Ishikawa (cell line): ENCODE results near the gene PXMP2.

Source experiments
- CEBPB ChIP-seq: IDR thresholded peaks from 2 replicates; pipeline ENCODE4 v1.6.1; 2012
- CREB1 ChIP-seq: IDR thresholded peaks from 2 replicates; pipeline ENCODE4 v1.6.1; 2012; ENCODE audit warnings: low read depth
- EGR1 ChIP-seq: IDR thresholded peaks from 2 replicates; pipeline ENCODE4 v1.6.1; 2012
- EP300 ChIP-seq: IDR thresholded peaks from 2 replicates; pipeline ENCODE4 v1.6.1; 2012; ENCODE audit warnings: borderline replicate concordance
- FOXM1 ChIP-seq: IDR thresholded peaks from 2 replicates; pipeline ENCODE4 v1.6.1; 2012; ENCODE audit warnings: low read depth, borderline replicate concordance
- MAX ChIP-seq: IDR thresholded peaks from 2 replicates; pipeline ENCODE4 v1.6.1; 2012
- NFIC ChIP-seq: IDR thresholded peaks from 2 replicates; pipeline ENCODE4 v1.6.1; 2012
- RAD21 ChIP-seq: IDR thresholded peaks from 2 replicates; pipeline ENCODE4 v1.6.1; 2012; ENCODE audit warnings: low read depth
- REST ChIP-seq: IDR thresholded peaks from 2 replicates; pipeline ENCODE4 v1.6.1; 2012; ENCODE audit warnings: low read depth, mild to moderate bottlenecking
- TAF1 ChIP-seq: IDR thresholded peaks from 2 replicates; pipeline ENCODE4 v1.6.1; 2012; ENCODE audit warnings: low read depth, mild to moderate bottlenecking
- TCF12 ChIP-seq: IDR thresholded peaks from 2 replicates; pipeline ENCODE4 v1.6.1; 2012; ENCODE audit warnings: low read depth
- TEAD4 ChIP-seq: IDR thresholded peaks from 2 replicates; pipeline ENCODE4 v1.6.1; 2012
- YY1 ChIP-seq: IDR thresholded peaks from 2 replicates; pipeline ENCODE4 v1.6.1; 2012; ENCODE audit warnings: low read depth
- ZBTB7A ChIP-seq: IDR thresholded peaks from 2 replicates; pipeline ENCODE4 v1.6.1; 2012; ENCODE audit warnings: low read depth
- TF ChIP-seq, protein P1 (sequence below): IDR thresholded peaks from 2 replicates; pipeline ENCODE4 v1.6.1; 2012

PXMP2 gene

GRCh38 chr12:132686825-132687210, 569 bp upstream of the PXMP2 start:
- TF ChIP-seq TAF1 (no peak), REST (no peak), CREB1 (no peak), ZBTB7A (no peak), YY1 (no peak), EGR1 (no peak), NFIC (no peak), RAD21 (no peak), TCF12 (no peak), MAX (no peak), CEBPB (no peak), TEAD4 (no peak), FOXM1 (no peak)
- TF ChIP-seq, protein P1, sequence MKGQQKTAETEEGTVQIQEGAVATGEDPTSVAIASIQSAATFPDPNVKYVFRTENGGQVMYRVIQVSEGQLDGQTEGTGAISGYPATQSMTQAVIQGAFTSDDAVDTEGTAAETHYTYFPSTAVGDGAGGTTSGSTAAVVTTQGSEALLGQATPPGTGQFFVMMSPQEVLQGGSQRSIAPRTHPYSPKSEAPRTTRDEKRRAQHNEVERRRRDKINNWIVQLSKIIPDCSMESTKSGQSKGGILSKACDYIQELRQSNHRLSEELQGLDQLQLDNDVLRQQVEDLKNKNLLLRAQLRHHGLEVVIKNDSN = no peak

GRCh38 chr12:132689227-132689626, 1.8 kb downstream of the PXMP2 start:
- TF ChIP-seq EP300 (no peak), RAD21 (no peak), TAF1 (no peak), EGR1 (no peak), CREB1 (no peak), FOXM1 (no peak), YY1 (no peak), TEAD4 (no peak), TCF12 (no peak), ZBTB7A (no peak), MAX (no peak)

DNA sequence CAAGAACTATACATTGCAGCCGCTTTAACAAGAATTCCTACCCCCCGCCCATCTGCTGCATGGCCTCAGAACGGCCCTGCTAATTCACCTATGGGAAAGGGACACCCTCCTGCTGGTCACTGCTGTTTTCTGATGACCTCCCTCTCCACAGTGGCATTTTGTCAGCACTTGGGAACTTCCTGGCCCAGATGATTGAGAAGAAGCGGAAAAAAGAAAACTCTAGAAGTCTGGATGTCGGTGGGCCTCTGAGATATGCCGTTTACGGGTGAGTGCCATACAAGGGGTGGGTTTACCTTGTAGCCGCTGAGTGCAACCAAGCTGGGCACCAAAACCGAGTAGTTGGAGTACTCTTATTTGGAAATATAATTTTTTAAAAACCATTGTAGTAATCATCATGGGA, 2.7 kb downstream of the PXMP2 start:
- TF ChIP-seq ZBTB7A = no peak
- TF ChIP-seq CREB1 = no peak
- no peak for TF ChIP-seq TAF1
- TF ChIP-seq TCF12 = no peak
- no peak for TF ChIP-seq CEBPB
- TF ChIP-seq REST = no peak
- TF ChIP-seq MAX = no peak
- TF ChIP-seq FOXM1 = no peak
- TF ChIP-seq RAD21 = no peak
- TF ChIP-seq, protein P1 = no peak
- TF ChIP-seq EGR1 = no peak
- no peak for TF ChIP-seq NFIC
- no peak for TF ChIP-seq TEAD4
- TF ChIP-seq EP300 = no peak
- no peak for TF ChIP-seq YY1

DNA sequence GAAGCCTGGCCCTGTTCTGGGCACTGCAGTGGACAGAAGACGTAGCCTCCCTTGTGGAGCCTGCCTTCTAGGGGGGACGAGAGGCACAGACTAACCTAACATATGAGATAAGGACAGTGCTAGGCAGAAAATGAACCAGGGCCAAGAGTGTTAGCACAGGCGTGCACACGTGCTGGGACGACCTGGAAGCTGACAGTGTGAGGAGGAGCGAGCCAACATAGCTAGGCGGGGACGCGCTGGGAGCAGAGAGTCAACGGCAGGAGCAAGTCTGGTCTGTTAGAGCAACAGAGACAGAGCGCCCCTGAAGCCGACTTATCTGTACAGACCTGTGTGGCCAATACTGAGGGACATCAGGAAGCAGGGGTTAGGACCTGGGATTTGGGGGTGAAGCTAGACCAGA, 8.0 kb downstream of the PXMP2 start:
- TF ChIP-seq, protein P1 = no peak
- TF ChIP-seq REST (no peak), FOXM1 (no peak), YY1 (no peak), CREB1 (no peak)
